ENCODE results near the gene WDR4. TPM values are rescaled to one million over a fixed set of nuclear protein-coding genes. Genes with fewer than 3 reads are reported as not detected.

Gene WDR4
- total RNA-seq, 6 donors from 2014 or later: 10.2 to 49.2 (median 18.6) TPM

- peaks cover 18 to 98% (median 80%) of the 10 kb centered on the region in 4 donors for H3K36me3 ChIP-seq
- ATAC-seq (ENCODE audit: low FRiP score in 2 of 2) (peak; percentile 38 to 82), DNase-seq (peak; percentile 85 to 89)
- peaks cover 0 to 8% (median 2%) of the 10 kb centered on the region in 4 donors for H3K4me1 ChIP-seq
- no peak overlapping the region for H3K4me3 ChIP-seq
- no peaks in the 10 kb centered on the region for H3K27me3 ChIP-seq
- H3K27ac ChIP-seq: peak overlapping the region in 3 of 4 donors; percentile 30 to 71 (median 40)
- 63 to 76% methylated on average over 11 to 19 of the region's 19 CpGs for WGBS, 2 donors
- no peaks in the 10 kb centered on the region for H3K9me3 ChIP-seq
- TF ChIP-seq POLR2AphosphoS5 (IDR thresholded peaks at IDR 0.05) (peak; percentile 15 to 36), CTCF (IDR thresholded peaks at IDR 0.05) (no peak), EP300 (IDR thresholded peaks at IDR 0.05) (peak in 1 of 4 donors; percentile 32)
Observed at GRCh38 chr21:42855171-42855936, 24.0 kb downstream of the WDR4 start.

GRCh38 chr21:42854246-42855010, 24.9 kb downstream of the WDR4 start:
- no peak overlapping the region for H3K4me3 ChIP-seq
- H3K9me3 ChIP-seq: no peaks in the 10 kb centered on the region
- TF ChIP-seq EP300 (IDR thresholded peaks at IDR 0.05) (no peak), POLR2AphosphoS5 (IDR thresholded peaks at IDR 0.05) (no peak), CTCF (IDR thresholded peaks at IDR 0.05) (no peak)
- ATAC-seq (ENCODE audit: low FRiP score in 2 of 2): no peak
- WGBS, 2 donors: 97% methylated on average over 27 to 28 of the region's 28 CpGs
- DNase-seq: peak in 1 of 2 donors; percentile 81
- H3K36me3 ChIP-seq: peaks cover 19 to 98% (median 81%) of the 10 kb centered on the region in 4 donors
- peak overlapping the region in 2 of 4 donors; percentile 30 for H3K27ac ChIP-seq
- peaks cover 0 to 8% (median 2%) of the 10 kb centered on the region in 4 donors for H3K4me1 ChIP-seq
- no peaks in the 10 kb centered on the region for H3K27me3 ChIP-seq

- peaks cover 0 to 8% (median 2%) of the 10 kb centered on the region in 4 donors for H3K4me1 ChIP-seq
- WGBS, 2 donors: 93 to 95% methylated on average over 16 to 20 of the region's 20 CpGs
- no peak overlapping the region for H3K27ac ChIP-seq
- DNase-seq: peak in 1 of 2 donors; percentile 71
- peaks cover 23 to 96% (median 79%) of the 10 kb centered on the region in 4 donors for H3K36me3 ChIP-seq
- H3K27me3 ChIP-seq: no peaks in the 10 kb centered on the region
- no peak for ATAC-seq (ENCODE audit: low FRiP score in 2 of 2)
- H3K9me3 ChIP-seq: no peaks in the 10 kb centered on the region
- TF ChIP-seq POLR2AphosphoS5 (IDR thresholded peaks at IDR 0.05) (no peak), CTCF (IDR thresholded peaks at IDR 0.05) (no peak), POLR2A (IDR thresholded peaks at IDR 0.05) (no peak), EP300 (IDR thresholded peaks at IDR 0.05) (no peak)
- H3K4me3 ChIP-seq: no peak overlapping the region
Observed at GRCh38 chr21:42853621-42854020, 25.7 kb downstream of the WDR4 start.

- Histone ChIP-seq H3K4me1 (peaks cover 0 to 8% (median 2%) of the 10 kb centered on the region in 4 donors), H3K27me3 (no peaks in the 10 kb centered on the region), H3K4me3 (no peak overlapping the region), H3K9me3 (no peaks in the 10 kb centered on the region), H3K36me3 (peaks cover 23 to 92% (median 78%) of the 10 kb centered on the region in 4 donors), H3K27ac (no peak overlapping the region)
- no peak for ATAC-seq (ENCODE audit: low FRiP score in 2 of 2)
- no peak for TF ChIP-seq EP300 (IDR thresholded peaks at IDR 0.05)
- TF ChIP-seq POLR2AphosphoS5 (IDR thresholded peaks at IDR 0.05): no peak
- no peak for TF ChIP-seq CTCF (IDR thresholded peaks at IDR 0.05)
- TF ChIP-seq POLR2A (IDR thresholded peaks at IDR 0.05): no peak
- peak in 1 of 2 donors; percentile 65 for DNase-seq
- 95 to 98% methylated on average over 13 to 20 of the region's 20 CpGs for WGBS, 2 donors
Observed at GRCh38 chr21:42852925-42853570, 26.3 kb downstream of the WDR4 start.
